Keratinocyte (primary cell): Measurements from ENCODE around the gene ZNF254.

Source experiments
- EZH2 ChIP-seq: IDR thresholded peaks from one replicate; pipeline ENCODE4 v1.6.1; 2012; ENCODE audit warnings: inconsistent platforms, mild to moderate bottlenecking, low read length, moderate library complexity
- TF ChIP-seq, protein P1 (sequence below), 3 experiments: IDR thresholded peaks in 1 of 3; conservative IDR thresholded peaks in 1 of 3; optimal IDR thresholded peaks in 1 of 3; 2 replicates in 2 of 3; 3 replicates in 1 of 3; pipeline versions ENCODE3 to v1.5.1; 2011; ENCODE audit warnings: low read length in 3 of 3, mild to moderate bottlenecking in 3 of 3, moderate library complexity in 2 of 3, control low read depth in 1 of 3, inconsistent platforms in 1 of 3; ENCODE audit not compliant: insufficient read depth in 2 of 3; ENCODE audit errors: extremely low read depth in 1 of 3

DNA sequence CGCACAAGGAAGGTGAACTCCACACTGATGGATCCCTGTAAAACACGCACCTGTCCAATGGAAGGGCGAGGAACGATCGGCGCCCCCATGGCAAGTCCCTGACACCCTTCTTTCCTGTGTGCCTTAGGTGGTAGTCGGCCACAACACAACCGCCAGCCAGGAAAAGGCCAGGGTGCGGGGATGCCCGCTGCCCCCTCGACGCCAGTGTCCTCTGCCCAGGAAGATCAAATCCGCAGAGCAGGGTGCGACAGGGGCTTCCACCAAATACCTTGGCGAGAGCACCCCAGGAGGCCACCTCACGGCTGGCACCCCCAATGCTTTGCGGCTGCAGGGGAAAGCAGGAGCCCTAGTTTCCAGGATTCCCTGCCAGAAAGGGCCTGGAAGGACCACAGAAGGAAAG is 91.2 kb downstream of the ZNF254 start:
- TF ChIP-seq, protein P1, sequence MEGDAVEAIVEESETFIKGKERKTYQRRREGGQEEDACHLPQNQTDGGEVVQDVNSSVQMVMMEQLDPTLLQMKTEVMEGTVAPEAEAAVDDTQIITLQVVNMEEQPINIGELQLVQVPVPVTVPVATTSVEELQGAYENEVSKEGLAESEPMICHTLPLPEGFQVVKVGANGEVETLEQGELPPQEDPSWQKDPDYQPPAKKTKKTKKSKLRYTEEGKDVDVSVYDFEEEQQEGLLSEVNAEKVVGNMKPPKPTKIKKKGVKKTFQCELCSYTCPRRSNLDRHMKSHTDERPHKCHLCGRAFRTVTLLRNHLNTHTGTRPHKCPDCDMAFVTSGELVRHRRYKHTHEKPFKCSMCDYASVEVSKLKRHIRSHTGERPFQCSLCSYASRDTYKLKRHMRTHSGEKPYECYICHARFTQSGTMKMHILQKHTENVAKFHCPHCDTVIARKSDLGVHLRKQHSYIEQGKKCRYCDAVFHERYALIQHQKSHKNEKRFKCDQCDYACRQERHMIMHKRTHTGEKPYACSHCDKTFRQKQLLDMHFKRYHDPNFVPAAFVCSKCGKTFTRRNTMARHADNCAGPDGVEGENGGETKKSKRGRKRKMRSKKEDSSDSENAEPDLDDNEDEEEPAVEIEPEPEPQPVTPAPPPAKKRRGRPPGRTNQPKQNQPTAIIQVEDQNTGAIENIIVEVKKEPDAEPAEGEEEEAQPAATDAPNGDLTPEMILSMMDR (optimal IDR thresholded peaks at IDR 0.05 in 1 of 3, IDR thresholded peaks at IDR 0.05 in 1 of 3, conservative IDR thresholded peaks at IDR 0.05 in 1 of 3; ENCODE audit: extremely low read depth in 1 of 3, insufficient read depth in 2 of 3, low read length in 3 of 3), result no peak
- TF ChIP-seq EZH2, result no peak
